Keratinocyte (primary cell): Measurements from ENCODE around the gene TBCC. TPM values are rescaled to one million over a fixed set of nuclear protein-coding genes. Genes with fewer than 3 reads are reported as not detected.

ENCODE experiments used
- DNase-seq: peaks from one replicate; pipeline ENCODE4 v3.0.0-alpha.2; 2011; ENCODE audit warnings: low read depth, missing footprints, low spot score
- FAIRE-seq: peaks from 2 replicates; lab custom pipeline; 2011; peaks lifted over from hg19 to GRCh38; lab: Jason Lieb, UNC
- H2AFZ ChIP-seq: 2 replicates; pipeline ENCODE4 v1.6.0; 2012; ENCODE audit warnings: low read length, control low read depth, inconsistent platforms; ENCODE audit not compliant: control insufficient read depth
- H3K27ac ChIP-seq: 2 replicates; pipeline ENCODE4 v1.5.1; 2011; ENCODE audit warnings: low read length; ENCODE audit not compliant: control insufficient read depth, insufficient read depth
- H3K27me3 ChIP-seq: 3 replicates; pipeline ENCODE4 v1.6.0; 2011; ENCODE audit warnings: low read length; ENCODE audit not compliant: control insufficient read depth, insufficient read depth; ENCODE audit errors: extremely low read depth
- H3K36me3 ChIP-seq, 2 experiments: 2 replicates in 1 of 2; 3 replicates in 1 of 2; pipeline ENCODE4 v1.5.1; 2011; ENCODE audit warnings: low read length in 2 of 2, mild to moderate bottlenecking in 1 of 2; ENCODE audit not compliant: control insufficient read depth in 2 of 2, insufficient read depth in 2 of 2; ENCODE audit errors: extremely low read depth in 1 of 2
- H3K4me1 ChIP-seq: 3 replicates; pipeline ENCODE4 v1.5.1; 2011; ENCODE audit warnings: low read length; ENCODE audit not compliant: control insufficient read depth, insufficient read depth; ENCODE audit errors: extremely low read depth
- H3K4me2 ChIP-seq: 3 replicates; pipeline ENCODE4 v1.6.0; 2011; ENCODE audit warnings: low read depth, low read length; ENCODE audit not compliant: control insufficient read depth, insufficient read depth; ENCODE audit errors: extremely low read depth
- H3K4me3 ChIP-seq, 3 experiments: fragments of 200-600 bp in 1 of 3; sonication (generic) in 1 of 3; 2 replicates in 2 of 3; 3 replicates in 1 of 3; pipeline ENCODE4 v1.5.1; 2011 to 2016; ENCODE audit warnings: low read length in 3 of 3, mild to moderate bottlenecking in 3 of 3, control low read depth in 2 of 3, inconsistent platforms in 1 of 3, low read depth in 1 of 3, mixed read lengths in 1 of 3, mixed run types in 1 of 3, moderate library complexity in 1 of 3; ENCODE audit not compliant: control insufficient read depth in 2 of 3, insufficient read depth in 2 of 3; ENCODE audit errors: extremely low read depth in 1 of 3
- H3K79me2 ChIP-seq: 2 replicates; pipeline ENCODE4 v1.6.0; 2012; ENCODE audit warnings: low read length; ENCODE audit not compliant: control insufficient read depth, insufficient read depth
- H3K9ac ChIP-seq: 3 replicates; pipeline ENCODE4 v1.6.0; 2011; ENCODE audit warnings: low read length; ENCODE audit not compliant: control insufficient read depth, insufficient read depth; ENCODE audit errors: extremely low read depth
- H3K9me1 ChIP-seq: 3 replicates; pipeline ENCODE4 v1.6.0; 2011; ENCODE audit warnings: low read length; ENCODE audit not compliant: control insufficient read depth, insufficient read depth; ENCODE audit errors: extremely low read depth
- H3K9me3 ChIP-seq: 2 replicates; pipeline ENCODE4 v1.5.1; 2012; ENCODE audit warnings: low read depth, low read length; ENCODE audit not compliant: control insufficient read depth
- H4K20me1 ChIP-seq: 3 replicates; pipeline ENCODE4 v1.6.0; 2011; ENCODE audit warnings: low read length; ENCODE audit not compliant: control insufficient read depth, insufficient read depth; ENCODE audit errors: extremely low read depth
- EZH2 ChIP-seq: IDR thresholded peaks from one replicate; pipeline ENCODE4 v1.6.1; 2012; ENCODE audit warnings: inconsistent platforms, mild to moderate bottlenecking, low read length, moderate library complexity
- dilution Hi-C: fragments of 300-500 bp; cut with MboI; formaldehyde crosslinking; loops from one replicate; pipeline ENCODE4 v1.7.0; 2020; ENCODE audit warnings: low sequenced_read_pairs; ENCODE audit not compliant: extremely low pct_ligation_motif_present
- polyA plus RNA-seq, 5 experiments: library from polyadenylated mRNA; depleted of rRNA in 3 of 5; stranded (reverse) in 3 of 5; stranded (forward) in 1 of 5; unstranded in 1 of 5; fragments of >200 nt; gene quantifications; 1 replicate in 1 of 5; 2 replicates in 3 of 5; 3 replicates in 1 of 5; pipeline versions ENCODE4 v1.2.1 to v1.2.3, GENCODE V29; 2011 to 2012; ENCODE audit warnings: missing spikeins in 2 of 5, low read depth in 1 of 5, low replicate concordance in 1 of 5
- TF ChIP-seq, protein P1 (sequence below), 3 experiments: IDR thresholded peaks in 1 of 3; conservative IDR thresholded peaks in 1 of 3; optimal IDR thresholded peaks in 1 of 3; 2 replicates in 2 of 3; 3 replicates in 1 of 3; pipeline versions ENCODE3 to v1.5.1; 2011; ENCODE audit warnings: low read length in 3 of 3, mild to moderate bottlenecking in 3 of 3, moderate library complexity in 2 of 3, control low read depth in 1 of 3, inconsistent platforms in 1 of 3; ENCODE audit not compliant: insufficient read depth in 2 of 3; ENCODE audit errors: extremely low read depth in 1 of 3

The TBCC gene
- polyA plus RNA-seq, 1 donor (not counting 4 experiments of a cell fraction or from before 2014, with no cell fraction given): 16.7 TPM

DNA sequence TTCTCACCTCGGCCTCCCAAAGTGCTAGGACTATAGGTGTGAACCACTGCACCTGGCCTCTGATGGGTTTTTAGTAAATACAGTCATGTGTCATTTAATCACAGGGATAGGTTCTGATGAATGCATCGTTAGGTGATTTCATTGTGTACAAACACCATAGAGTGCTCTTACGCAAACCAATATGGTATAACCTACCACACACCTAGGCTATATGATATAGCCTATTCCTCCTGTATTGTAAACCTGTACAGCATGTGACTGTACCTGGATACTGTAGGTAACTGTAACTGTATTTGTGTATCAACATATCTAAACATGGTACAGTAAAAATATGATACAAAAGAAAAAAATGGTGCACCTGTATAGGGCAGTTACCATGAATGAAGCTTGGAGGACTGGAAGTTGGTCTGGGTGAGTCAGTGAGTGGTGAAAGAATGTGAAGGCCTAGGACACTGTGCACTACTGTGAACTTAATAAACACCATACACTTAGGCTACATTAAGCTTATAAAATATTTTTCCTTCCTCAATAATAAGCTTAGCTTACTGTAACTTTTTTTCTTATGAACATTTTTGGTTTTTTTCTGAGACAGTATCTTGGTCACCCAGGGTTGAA lies 45.9 kb upstream of the TBCC start:
- no peak overlapping the region for H3K4me2 ChIP-seq
- peaks cover 5% of the 10 kb centered on the region for H3K79me2 ChIP-seq
- no peak overlapping the region for H3K4me3 ChIP-seq
- H3K27me3 ChIP-seq: no peaks in the 10 kb centered on the region
- TF ChIP-seq EZH2: no peak
- TF ChIP-seq, protein P1, sequence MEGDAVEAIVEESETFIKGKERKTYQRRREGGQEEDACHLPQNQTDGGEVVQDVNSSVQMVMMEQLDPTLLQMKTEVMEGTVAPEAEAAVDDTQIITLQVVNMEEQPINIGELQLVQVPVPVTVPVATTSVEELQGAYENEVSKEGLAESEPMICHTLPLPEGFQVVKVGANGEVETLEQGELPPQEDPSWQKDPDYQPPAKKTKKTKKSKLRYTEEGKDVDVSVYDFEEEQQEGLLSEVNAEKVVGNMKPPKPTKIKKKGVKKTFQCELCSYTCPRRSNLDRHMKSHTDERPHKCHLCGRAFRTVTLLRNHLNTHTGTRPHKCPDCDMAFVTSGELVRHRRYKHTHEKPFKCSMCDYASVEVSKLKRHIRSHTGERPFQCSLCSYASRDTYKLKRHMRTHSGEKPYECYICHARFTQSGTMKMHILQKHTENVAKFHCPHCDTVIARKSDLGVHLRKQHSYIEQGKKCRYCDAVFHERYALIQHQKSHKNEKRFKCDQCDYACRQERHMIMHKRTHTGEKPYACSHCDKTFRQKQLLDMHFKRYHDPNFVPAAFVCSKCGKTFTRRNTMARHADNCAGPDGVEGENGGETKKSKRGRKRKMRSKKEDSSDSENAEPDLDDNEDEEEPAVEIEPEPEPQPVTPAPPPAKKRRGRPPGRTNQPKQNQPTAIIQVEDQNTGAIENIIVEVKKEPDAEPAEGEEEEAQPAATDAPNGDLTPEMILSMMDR (optimal IDR thresholded peaks at IDR 0.05 in 1 of 3, IDR thresholded peaks at IDR 0.05 in 1 of 3, conservative IDR thresholded peaks at IDR 0.05 in 1 of 3; ENCODE audit: extremely low read depth in 1 of 3, insufficient read depth in 2 of 3, low read length in 3 of 3): no peak
- H3K4me1 ChIP-seq: no peaks in the 10 kb centered on the region
- no peak overlapping the region for H2AFZ ChIP-seq
- peaks cover 0 to 1% of the 10 kb centered on the region in 2 experiments for H3K36me3 ChIP-seq
- DNase-seq: no peak
- dilution Hi-C loops: no loop called here
- H3K9ac ChIP-seq: no peak overlapping the region
- no peak for FAIRE-seq
- H3K9me3 ChIP-seq: no peaks in the 10 kb centered on the region
- H3K9me1 ChIP-seq: no peaks in the 10 kb centered on the region
- H3K27ac ChIP-seq: no peak overlapping the region
- no peaks in the 10 kb centered on the region for H4K20me1 ChIP-seq

GRCh38 chr6:42790549-42791181 lies 44.8 kb upstream of the TBCC start:
- Histone ChIP-seq H2AFZ (no peak overlapping the region), H3K9ac (no peak overlapping the region), H3K36me3 (peaks cover 0 to 1% of the 10 kb centered on the region in 2 experiments), H3K27ac (no peak overlapping the region), H3K9me3 (no peaks in the 10 kb centered on the region), H3K4me3 (no peak overlapping the region), H4K20me1 (no peaks in the 10 kb centered on the region), H3K27me3 (no peaks in the 10 kb centered on the region), H3K79me2 (peaks cover 5% of the 10 kb centered on the region), H3K4me2 (no peak overlapping the region), H3K9me1 (no peaks in the 10 kb centered on the region), H3K4me1 (no peaks in the 10 kb centered on the region)
- no peak for FAIRE-seq
- TF ChIP-seq, protein P1 (optimal IDR thresholded peaks at IDR 0.05 in 1 of 3, IDR thresholded peaks at IDR 0.05 in 1 of 3, conservative IDR thresholded peaks at IDR 0.05 in 1 of 3; ENCODE audit: extremely low read depth in 1 of 3, insufficient read depth in 2 of 3, low read length in 3 of 3): no peak
- no peak for TF ChIP-seq EZH2
- dilution Hi-C loops: no loop called here
- DNase-seq: no peak
